Endothelial cell of umbilical vein (primary cell): ENCODE results near the gene MAPK13.

ENCODE experiments used
- CTCF ChIP-seq, 2 donors: IDR thresholded peaks; 1 replicate in 1 of 2; 2 replicates in 1 of 2; pipeline ENCODE4 v1.5.1; 2011; ENCODE audit warnings: low read length in 2 of 2, mild to moderate bottlenecking in 2 of 2, moderate library complexity in 2 of 2, control low read depth in 1 of 2, inconsistent platforms in 1 of 2, low read depth in 1 of 2; ENCODE audit not compliant: insufficient read depth in 1 of 2; ENCODE audit errors: extremely low read depth in 1 of 2
- EZH2 ChIP-seq: IDR thresholded peaks from 2 replicates; pipeline ENCODE4 v1.6.1; 2012; ENCODE audit warnings: borderline replicate concordance, low read depth, mild to moderate bottlenecking, moderate library complexity, low read length, inconsistent platforms; ENCODE audit not compliant: severe bottlenecking
- MYC ChIP-seq: IDR thresholded peaks from one replicate; pipeline ENCODE4 v1.6.1; 2011; ENCODE audit warnings: mild to moderate bottlenecking, low read depth, low read length

- TF ChIP-seq CTCF (IDR thresholded peaks at IDR 0.05; ENCODE audit: extremely low read depth in 1 of 2, insufficient read depth in 1 of 2, low read depth in 1 of 2, low read length in 2 of 2) (no peak), MYC (no peak), EZH2 (no peak)
Measured at GRCh38 chr6:36094238-36094637, 36.1 kb upstream of the MAPK13 start.
